HCT116 (cell line): Measurements from ENCODE around the gene BABAM2.

Source experiments
- CTCF ChIP-seq, 3 experiments: fragments of 200-600 bp in 1 of 3; sonication (generic) in 1 of 3; IDR thresholded peaks in 2 of 3; conservative IDR thresholded peaks in 1 of 3; 2 replicates each; pipeline ENCODE4 v1.5.1; 2012 to 2017; ENCODE audit warnings: low read depth in 2 of 3, low read length in 2 of 3, antibody characterized with exemption in 1 of 3, borderline replicate concordance in 1 of 3, control low read depth in 1 of 3, mild to moderate bottlenecking in 1 of 3, mixed read lengths in 1 of 3, mixed run types in 1 of 3, moderate library complexity in 1 of 3; ENCODE audit not compliant: insufficient read depth in 1 of 3
- EZH2phosphoT487 ChIP-seq: fragments of 200-600 bp; IDR thresholded peaks from 2 replicates; pipeline ENCODE4 v1.6.1; 2018; ENCODE audit warnings: antibody characterized with exemption, borderline replicate concordance
- MAX ChIP-seq: IDR thresholded peaks from 2 replicates; pipeline ENCODE4 v1.6.1; 2012
- SIN3A ChIP-seq: IDR thresholded peaks from 2 replicates; pipeline ENCODE4 v1.6.1; 2012; ENCODE audit warnings: low read depth
- ZNF274 ChIP-seq: fragments of 200-500 bp; sonication (Bioruptor generic); IDR thresholded peaks from 2 replicates; pipeline ENCODE4 v1.6.1; 2014; ENCODE audit warnings: mild to moderate bottlenecking, low read depth, low read length, inconsistent platforms

GRCh38 chr2:28067602-28068001 lies 177.1 kb downstream of the BABAM2 start:
- TF ChIP-seq SIN3A (no peak), MAX (no peak), CTCF (IDR thresholded peaks at IDR 0.05 in 2 of 3, conservative IDR thresholded peaks at IDR 0.05 in 1 of 3; ENCODE audit: borderline replicate concordance in 1 of 3, insufficient read depth in 1 of 3, low read depth in 2 of 3, low read length in 2 of 3) (no peak), EZH2phosphoT487 (no peak), ZNF274 (no peak)
